AG20443 (cell line): ENCODE results near the gene ADAM23.
A peak's percentile ranks its signal among the peaks of the same experiment; 100 is the strongest.

ENCODE experiments used
- DNase-seq: peaks from one replicate; pipeline ENCODE4 v3.0.0; 2012; ENCODE audit warnings: low spot score, mixed read lengths

The ADAM23 gene

GRCh38 chr2:206443735-206444527 lies 599 bp downstream of the ADAM23 start:
- DNase-seq: peak; percentile 79

GRCh38 chr2:206445948-206446347 lies 2.6 kb downstream of the ADAM23 start:
- DNase-seq: no peak

GRCh38 chr2:206452242-206452641 lies 8.9 kb downstream of the ADAM23 start:
- DNase-seq: no peak

- DNase-seq: no peak
These were observed 9.4 kb downstream of the ADAM23 start for GRCh38 chr2:206452750-206453149.

GRCh38 chr2:206456078-206456754 lies 12.9 kb downstream of the ADAM23 start:
- DNase-seq: no peak

- no peak for DNase-seq
These were observed 13.9 kb downstream of the ADAM23 start for GRCh38 chr2:206457188-206457634.

- DNase-seq: no peak
These were observed 19.0 kb downstream of the ADAM23 start for GRCh38 chr2:206462240-206462854.

- no peak for DNase-seq
These were observed 20.4 kb downstream of the ADAM23 start for GRCh38 chr2:206463685-206464084.

GRCh38 chr2:206464597-206464996 lies 21.3 kb downstream of the ADAM23 start:
- DNase-seq: no peak

- DNase-seq: no peak
These were observed 28.3 kb downstream of the ADAM23 start for GRCh38 chr2:206471524-206472062.

- no peak for DNase-seq
These were observed 28.8 kb downstream of the ADAM23 start for GRCh38 chr2:206472094-206472493.

- no peak for DNase-seq
These were observed 30.8 kb downstream of the ADAM23 start for GRCh38 chr2:206474099-206474498.

GRCh38 chr2:206477296-206477695 lies 34.0 kb downstream of the ADAM23 start:
- no peak for DNase-seq

- DNase-seq: no peak
These were observed 35.0 kb downstream of the ADAM23 start for GRCh38 chr2:206478340-206478739.

GRCh38 chr2:206480161-206480560 lies 36.8 kb downstream of the ADAM23 start:
- no peak for DNase-seq

GRCh38 chr2:206480620-206481019 lies 37.3 kb downstream of the ADAM23 start:
- no peak for DNase-seq

GRCh38 chr2:206481056-206481455 lies 37.7 kb downstream of the ADAM23 start:
- no peak for DNase-seq

GRCh38 chr2:206482123-206482522 lies 38.8 kb downstream of the ADAM23 start:
- DNase-seq: no peak

GRCh38 chr2:206482633-206483032 lies 39.3 kb downstream of the ADAM23 start:
- no peak for DNase-seq

GRCh38 chr2:206488053-206488452 lies 44.7 kb downstream of the ADAM23 start:
- no peak for DNase-seq

GRCh38 chr2:206488623-206489022 lies 45.3 kb downstream of the ADAM23 start:
- no peak for DNase-seq

- DNase-seq: no peak
These were observed 50.7 kb downstream of the ADAM23 start for GRCh38 chr2:206494061-206494460.

GRCh38 chr2:206502729-206503128 lies 59.4 kb downstream of the ADAM23 start:
- DNase-seq: no peak
